WTC11 (cell line): Measurements from ENCODE around the gene PDK2. TPM values are rescaled to one million over a fixed set of nuclear protein-coding genes. Genes with fewer than 3 reads are reported as not detected.

Experiments used
- ATAC-seq: fragments of 200-7000 bp; cut with Tn5 transposase; 2 replicates; pipeline ENCODE4 v1.10.0; 2021; ENCODE audit warnings: mild to moderate bottlenecking, moderate library complexity
- CTCF ChIA-PET: fragments of 300-600 bp; sonication (Branson Sonifier 250); formaldehyde crosslinking; loops from one replicate; lab custom pipeline; 2021; ENCODE audit warnings: antibody characterized with exemption; lab: Charles Lee
- POLR2A ChIA-PET: fragments of 350-600 bp; sonication (Branson Sonifier 250); formaldehyde crosslinking; loops from one replicate; lab custom pipeline; 2021; ENCODE audit warnings: antibody characterized with exemption; lab: Charles Lee
- DNase-seq: peaks from one replicate; pipeline ENCODE4 v3.0.0; 2021; ENCODE audit warnings: low spot score
- H3K27ac Mint-ChIP-seq: 2 replicates; pipeline ENCODE4 v1.8.0; 2021; ENCODE audit warnings: mixed read lengths
- H3K27me3 Mint-ChIP-seq: 2 replicates; pipeline ENCODE4 v1.8.0; 2021; ENCODE audit warnings: low read depth, mild to moderate bottlenecking, moderate library complexity, mixed read lengths
- H3K36me3 Mint-ChIP-seq: 2 replicates; pipeline ENCODE4 v1.8.0; 2021; ENCODE audit warnings: mixed read lengths
- H3K4me1 Mint-ChIP-seq: 2 replicates; pipeline ENCODE4 v1.8.0; 2022; ENCODE audit warnings: mixed read lengths
- H3K4me3 Mint-ChIP-seq: 2 replicates; pipeline ENCODE4 v1.8.0; 2021; ENCODE audit warnings: mild to moderate bottlenecking, moderate library complexity, mixed read lengths
- H3K9me3 Mint-ChIP-seq: 2 replicates; pipeline ENCODE4 v1.8.0; 2021; ENCODE audit warnings: mixed read lengths
- ARID4B ChIP-seq: sonication (generic); formaldehyde crosslinking; IDR thresholded peaks from 2 replicates; pipeline ENCODE4 v1.8.0; 2023; ENCODE audit warnings: missing genetic modification reagents, mild to moderate bottlenecking, borderline replicate concordance
- CBFB ChIP-seq: sonication (generic); formaldehyde crosslinking; IDR thresholded peaks from 2 replicates; pipeline ENCODE4 v1.8.1; 2022; ENCODE audit warnings: mild to moderate bottlenecking, low read depth, missing genetic modification reagents
- KAT7 ChIP-seq: sonication (generic); formaldehyde crosslinking; IDR thresholded peaks from 2 replicates; pipeline ENCODE4 v1.8.1; 2023; ENCODE audit warnings: missing genetic modification reagents, mild to moderate bottlenecking, borderline replicate concordance
- MXD4 ChIP-seq: fragments of 250-450 bp; sonication (Bioruptor Pico); IDR thresholded peaks from 2 replicates; pipeline ENCODE4 v1.8.0; 2021; ENCODE audit warnings: mild to moderate bottlenecking, moderate library complexity, borderline replicate concordance
- NR2C2 ChIP-seq: sonication (generic); formaldehyde crosslinking; IDR thresholded peaks from 2 replicates; pipeline ENCODE4 v1.8.0; 2022; ENCODE audit warnings: mild to moderate bottlenecking, missing genetic modification reagents
- RELA ChIP-seq: sonication (generic); formaldehyde crosslinking; IDR thresholded peaks from 2 replicates; pipeline ENCODE4 v1.8.1; 2022; ENCODE audit warnings: missing genetic modification reagents, mild to moderate bottlenecking, borderline replicate concordance
- SMAD4 ChIP-seq: sonication (generic); formaldehyde crosslinking; IDR thresholded peaks from 2 replicates; pipeline ENCODE4 v1.8.0; 2022; ENCODE audit warnings: mild to moderate bottlenecking, missing genetic modification reagents
- SOX15 ChIP-seq: fragments of 250-450 bp; sonication (Bioruptor Pico); IDR thresholded peaks from 2 replicates; pipeline ENCODE4 v1.9.0; 2021; ENCODE audit warnings: mild to moderate bottlenecking
- SP1 ChIP-seq: sonication (generic); formaldehyde crosslinking; conservative IDR thresholded peaks from 2 replicates; pipeline ENCODE4 v1.8.1; 2022; ENCODE audit warnings: missing genetic modification reagents
- USF2 ChIP-seq: sonication (generic); formaldehyde crosslinking; IDR thresholded peaks from 2 replicates; pipeline ENCODE4 v1.8.1; 2023; ENCODE audit warnings: mild to moderate bottlenecking, missing genetic modification reagents, moderate library complexity
- ZNF281 ChIP-seq: sonication (generic); formaldehyde crosslinking; IDR thresholded peaks from 2 replicates; pipeline ENCODE4 v1.8.0; 2023; ENCODE audit warnings: mild to moderate bottlenecking, missing genetic modification reagents
- ZNF532 ChIP-seq: fragments of 250-450 bp; sonication (Bioruptor Pico); IDR thresholded peaks from 2 replicates; pipeline ENCODE4 v1.9.0; 2021; ENCODE audit warnings: mild to moderate bottlenecking, borderline replicate concordance
- total RNA-seq: library from RNA; stranded (reverse); gene quantifications from 3 replicates; pipeline ENCODE4 v1.2.3, GENCODE V29; 2021
- TF ChIP-seq, protein P1 (sequence below): sonication (generic); formaldehyde crosslinking; IDR thresholded peaks from 2 replicates; pipeline ENCODE4 v1.8.1; 2023; ENCODE audit warnings: mild to moderate bottlenecking, moderate library complexity, missing genetic modification reagents

Gene PDK2
- total RNA-seq, 1 experiment from 2014 or later, result 16.6 TPM

GRCh38 chr17:50095626-50096037 lies 481 bp downstream of the PDK2 start (continued):
- TF ChIP-seq ZNF532 (CRISPR knock-in tag) (no peak), NR2C2 (no peak), SP1 (CRISPR knock-in tag) (no peak), USF2 (no peak), SOX15 (CRISPR knock-in tag) (no peak), ARID4B (CRISPR knock-in tag) (no peak), CBFB (CRISPR knock-in tag) (no peak), SMAD4 (CRISPR knock-in tag) (no peak), RELA (CRISPR knock-in tag) (no peak), KAT7 (CRISPR knock-in tag) (no peak)

DNA sequence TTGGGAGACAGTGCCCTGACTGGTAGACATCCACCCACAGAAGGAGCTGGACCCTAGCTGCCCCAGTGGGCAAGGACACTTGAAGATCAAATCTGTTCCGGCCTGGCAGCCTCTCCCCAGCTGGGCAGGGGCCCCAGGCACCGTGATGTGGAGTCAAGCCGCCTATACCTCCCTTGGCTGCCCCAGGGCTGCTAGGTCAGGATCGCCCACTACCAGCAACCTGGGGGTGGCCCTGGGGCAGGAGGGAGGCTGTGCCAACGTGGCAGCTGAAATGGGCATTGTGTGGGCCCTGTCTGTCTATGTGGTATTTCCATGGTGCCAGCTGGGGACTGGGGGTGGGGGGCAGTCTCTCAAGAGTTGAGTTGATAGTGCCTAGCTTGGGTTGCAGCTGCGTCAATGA lies 941 bp downstream of the PDK2 start:
- no peaks in the 10 kb centered on the region for H3K9me3 Mint-ChIP-seq
- ChIA-PET POLR2A (interaction anchor here (0.6 kb wide), 1 partner anchor 11 kb away, joined by 5 read pairs; no protein-coding TSS in a partner anchor), CTCF (interaction anchor here (0.9 to 4.6 kb wide), 3 partner anchors 11 to 56 kb away, joined by 4 to 118 read pairs (median 7); no protein-coding TSS in a partner anchor)
- H3K36me3 Mint-ChIP-seq, result no peaks in the 10 kb centered on the region
- no peaks in the 10 kb centered on the region for H3K27me3 Mint-ChIP-seq
- H3K4me1 Mint-ChIP-seq, result peaks cover 12% of the 10 kb centered on the region
- peak overlapping the region; percentile 97 for H3K4me3 Mint-ChIP-seq
- H3K27ac Mint-ChIP-seq, result no peak overlapping the region; the same call in 1 of the 2 replicates
- DNase-seq (no peak), ATAC-seq (no peak)
- TF ChIP-seq, protein P1, sequence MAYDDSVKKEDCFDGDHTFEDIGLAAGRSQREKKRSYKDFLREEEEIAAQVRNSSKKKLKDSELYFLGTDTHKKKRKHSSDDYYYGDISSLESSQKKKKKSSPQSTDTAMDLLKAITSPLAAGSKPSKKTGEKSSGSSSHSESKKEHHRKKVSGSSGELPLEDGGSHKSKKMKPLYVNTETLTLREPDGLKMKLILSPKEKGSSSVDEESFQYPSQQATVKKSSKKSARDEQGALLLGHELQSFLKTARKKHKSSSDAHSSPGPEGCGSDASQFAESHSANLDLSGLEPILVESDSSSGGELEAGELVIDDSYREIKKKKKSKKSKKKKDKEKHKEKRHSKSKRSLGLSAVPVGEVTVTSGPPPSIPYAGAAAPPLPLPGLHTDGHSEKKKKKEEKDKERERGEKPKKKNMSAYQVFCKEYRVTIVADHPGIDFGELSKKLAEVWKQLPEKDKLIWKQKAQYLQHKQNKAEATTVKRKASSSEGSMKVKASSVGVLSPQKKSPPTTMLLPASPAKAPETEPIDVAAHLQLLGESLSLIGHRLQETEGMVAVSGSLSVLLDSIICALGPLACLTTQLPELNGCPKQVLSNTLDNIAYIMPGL (CRISPR knock-in tag), result no peak
- TF ChIP-seq SP1 (CRISPR knock-in tag), result no peak
- TF ChIP-seq MXD4, result no peak
- no peak for TF ChIP-seq ZNF281 (CRISPR knock-in tag)
- TF ChIP-seq, all 79 proteins: peak for 0
